GM12878 (cell line): Measurements from ENCODE around the gene DIP2C. TPM values are rescaled to one million over a fixed set of nuclear protein-coding genes. Genes with fewer than 3 reads are reported as not detected.

Source experiments
- CEBPB ChIP-seq, 2 experiments: fragments of 150-350 bp in 1 of 2; IDR thresholded peaks; 2 replicates each; pipeline ENCODE4 v1.6.1; 2012 to 2014; ENCODE audit warnings: low read depth in 2 of 2, low read length in 2 of 2, borderline replicate concordance in 1 of 2, inconsistent platforms in 1 of 2
- MEF2A ChIP-seq: IDR thresholded peaks from 2 replicates; pipeline ENCODE4 v1.6.1; 2011; ENCODE audit warnings: low read depth, mild to moderate bottlenecking, low read length, moderate library complexity; ENCODE audit not compliant: insufficient read depth
- MXI1 ChIP-seq: fragments of 150-350 bp; IDR thresholded peaks from 2 replicates; pipeline ENCODE4 v1.6.1; 2011; ENCODE audit warnings: low read depth, mild to moderate bottlenecking, inconsistent platforms, low read length, improper control_type of control experiment
- NR2C1 ChIP-seq: fragments of 450-650 bp; IDR thresholded peaks from 2 replicates; pipeline ENCODE4 v1.6.1; 2017; ENCODE audit warnings: antibody characterized with exemption, mild to moderate bottlenecking, moderate library complexity
- ZBTB40 ChIP-seq: fragments of 450-650 bp; IDR thresholded peaks from 2 replicates; pipeline ENCODE4 v1.6.1; 2016; ENCODE audit warnings: mild to moderate bottlenecking, moderate library complexity, borderline replicate concordance
- polyA plus RNA-seq, 11 experiments: library from polyadenylated mRNA; depleted of rRNA in 4 of 11; unstranded in 6 of 11; stranded (reverse) in 5 of 11; fragments of >200 nt; fragmentation: Nextera tagmentation in 4 of 11; fragmentation: Illumina TruSeq in 1 of 11; extraction: Ambion mirVana in 4 of 11; extraction: Trizol in 1 of 11; gene quantifications; 1 replicate in 1 of 11; 2 replicates in 10 of 11; pipeline versions ENCODE4 v1.2.1 to v1.2.3, GENCODE V29; 2011 to 2016; ENCODE audit warnings: inconsistent platforms in 2 of 11, missing spikeins in 2 of 11, low read depth in 1 of 11
- total RNA-seq, 4 experiments: library from RNA; depleted of rRNA in 3 of 4; stranded (reverse); fragments of >200 nt in 3 of 4; fragmentation: Illumina TruSeq in 1 of 4; extraction: Trizol in 1 of 4; gene quantifications; 2 replicates each; pipeline versions ENCODE4 v1.2.1 to v1.2.3, GENCODE V29; 2013 to 2021
- TF ChIP-seq, protein P1 (sequence below): IDR thresholded peaks from 2 replicates; pipeline ENCODE4 v1.6.1; 2012; ENCODE audit warnings: mild to moderate bottlenecking, low read depth, low read length

Gene DIP2C
- total and polyA plus RNA-seq, 10 of the 15 experiments (the other 5 are each of a cell fraction or from before 2014, with no cell fraction given) = 0.01 to 0.10 (median 0.06) TPM

- TF ChIP-seq ZBTB40 (no peak), MEF2A (no peak), MXI1 (no peak), CEBPB (IDR thresholded peaks at IDR 0.05; ENCODE audit: borderline replicate concordance in 1 of 2, low read depth in 2 of 2, low read length in 2 of 2) (no peak), NR2C1 (no peak)
- TF ChIP-seq, protein P1, sequence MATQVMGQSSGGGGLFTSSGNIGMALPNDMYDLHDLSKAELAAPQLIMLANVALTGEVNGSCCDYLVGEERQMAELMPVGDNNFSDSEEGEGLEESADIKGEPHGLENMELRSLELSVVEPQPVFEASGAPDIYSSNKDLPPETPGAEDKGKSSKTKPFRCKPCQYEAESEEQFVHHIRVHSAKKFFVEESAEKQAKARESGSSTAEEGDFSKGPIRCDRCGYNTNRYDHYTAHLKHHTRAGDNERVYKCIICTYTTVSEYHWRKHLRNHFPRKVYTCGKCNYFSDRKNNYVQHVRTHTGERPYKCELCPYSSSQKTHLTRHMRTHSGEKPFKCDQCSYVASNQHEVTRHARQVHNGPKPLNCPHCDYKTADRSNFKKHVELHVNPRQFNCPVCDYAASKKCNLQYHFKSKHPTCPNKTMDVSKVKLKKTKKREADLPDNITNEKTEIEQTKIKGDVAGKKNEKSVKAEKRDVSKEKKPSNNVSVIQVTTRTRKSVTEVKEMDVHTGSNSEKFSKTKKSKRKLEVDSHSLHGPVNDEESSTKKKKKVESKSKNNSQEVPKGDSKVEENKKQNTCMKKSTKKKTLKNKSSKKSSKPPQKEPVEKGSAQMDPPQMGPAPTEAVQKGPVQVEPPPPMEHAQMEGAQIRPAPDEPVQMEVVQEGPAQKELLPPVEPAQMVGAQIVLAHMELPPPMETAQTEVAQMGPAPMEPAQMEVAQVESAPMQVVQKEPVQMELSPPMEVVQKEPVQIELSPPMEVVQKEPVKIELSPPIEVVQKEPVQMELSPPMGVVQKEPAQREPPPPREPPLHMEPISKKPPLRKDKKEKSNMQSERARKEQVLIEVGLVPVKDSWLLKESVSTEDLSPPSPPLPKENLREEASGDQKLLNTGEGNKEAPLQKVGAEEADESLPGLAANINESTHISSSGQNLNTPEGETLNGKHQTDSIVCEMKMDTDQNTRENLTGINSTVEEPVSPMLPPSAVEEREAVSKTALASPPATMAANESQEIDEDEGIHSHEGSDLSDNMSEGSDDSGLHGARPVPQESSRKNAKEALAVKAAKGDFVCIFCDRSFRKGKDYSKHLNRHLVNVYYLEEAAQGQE = no peak
Observed at GRCh38 chr10:727162-727790, 37.8 kb upstream of the DIP2C start (continued).
